NCI-H187 (cell line): ENCODE measurements around the gene FAU.
"Not testable (repeated sequence)": the region's sequence is repeated elsewhere in the genome, so short reads cannot be mapped to it uniquely, and the experiment has no call there.

Experiments used
- DNase-seq, 2 experiments: peaks; one replicate each; lab custom pipeline; 2025; lab: John Stamatoyannopoulos, UW

Gene FAU

GRCh38 chr11:65121865-65122696 lies at the start of gene FAU, which contains the start of gene MRPL49:
FAU (minus strand) TSS chr11:65122134; CDS start chr11:65121813, 321 bp downstream.
MRPL49 (plus strand) TSS chr11:65122321; CDS start chr11:65122347, 26 bp downstream.
- DNase-seq = peak; percentile 88 to 97

- DNase-seq = no peak
Observed at GRCh38 chr11:65170058-65170534, 48.2 kb upstream of the FAU start, which contains the start of gene SPDYC. SPDYC (plus strand) TSS chr11:65170233; CDS start chr11:65171358, 1,125 bp downstream.

- no peak for DNase-seq
Observed at GRCh38 chr11:65169164-65169641, 47.3 kb upstream of the FAU start.

- no peak for DNase-seq
Observed at GRCh38 chr11:65167656-65168055, 45.7 kb upstream of the FAU start.

- DNase-seq = no peak
Observed at GRCh38 chr11:65166893-65167292, 45.0 kb upstream of the FAU start.

- no peak for DNase-seq
Observed at GRCh38 chr11:65165410-65166317, 43.7 kb upstream of the FAU start.

GRCh38 chr11:65163684-65164083 lies 41.8 kb upstream of the FAU start:
- no peak for DNase-seq

GRCh38 chr11:65160643-65161042 lies 38.7 kb upstream of the FAU start:
- no peak for DNase-seq

- no peak for DNase-seq
Observed at GRCh38 chr11:65159012-65159411, 37.1 kb upstream of the FAU start.

- no peak for DNase-seq
Observed at GRCh38 chr11:65157336-65157735, 35.4 kb upstream of the FAU start.

GRCh38 chr11:65156926-65157325 lies 35.0 kb upstream of the FAU start:
- no peak for DNase-seq

GRCh38 chr11:65156256-65156655 lies 34.3 kb upstream of the FAU start:
- no peak for DNase-seq

GRCh38 chr11:65152122-65152521 lies 30.2 kb upstream of the FAU start:
- DNase-seq = no peak

- no peak for DNase-seq
Observed at GRCh38 chr11:65151331-65151899, 29.5 kb upstream of the FAU start.

- DNase-seq = no peak
Observed at GRCh38 chr11:65150509-65151299, 28.8 kb upstream of the FAU start.

GRCh38 chr11:65150131-65150508 lies 28.2 kb upstream of the FAU start:
- not testable (repeated sequence) for DNase-seq

GRCh38 chr11:65148657-65149056 lies 26.7 kb upstream of the FAU start:
- DNase-seq = no peak

- DNase-seq = no peak
Observed at GRCh38 chr11:65147352-65148075, 25.6 kb upstream of the FAU start.

GRCh38 chr11:65141896-65142494 lies 20.1 kb upstream of the FAU start:
- DNase-seq = no peak

- DNase-seq = no peak
Observed at GRCh38 chr11:65136515-65137096, 14.7 kb upstream of the FAU start.
